T47D (cell line): ENCODE results near the gene KPNA4.
"Not testable (repeated sequence)": the region's sequence is repeated elsewhere in the genome, so short reads cannot be mapped to it uniquely, and the experiment has no call there.

Source experiments
- DNase-seq, 2 experiments: peaks; one replicate each; pipeline versions ENCODE4 v3.0.0 to v3.0.0-alpha.2; 2011 to 2012; ENCODE audit warnings: low read depth in 1 of 2, low spot score in 1 of 2
- JUND ChIP-seq: IDR thresholded peaks from 2 replicates; pipeline ENCODE4 v1.6.1; 2012; ENCODE audit warnings: low read depth
- in situ Hi-C: cut with HindIII; loops from 2 replicates; pipeline ENCODE4 v1.10.0; 2016; ENCODE audit warnings: low sequenced_read_pairs, low pct_unique_long_range_greater_than_20kb

Gene KPNA4

DNA sequence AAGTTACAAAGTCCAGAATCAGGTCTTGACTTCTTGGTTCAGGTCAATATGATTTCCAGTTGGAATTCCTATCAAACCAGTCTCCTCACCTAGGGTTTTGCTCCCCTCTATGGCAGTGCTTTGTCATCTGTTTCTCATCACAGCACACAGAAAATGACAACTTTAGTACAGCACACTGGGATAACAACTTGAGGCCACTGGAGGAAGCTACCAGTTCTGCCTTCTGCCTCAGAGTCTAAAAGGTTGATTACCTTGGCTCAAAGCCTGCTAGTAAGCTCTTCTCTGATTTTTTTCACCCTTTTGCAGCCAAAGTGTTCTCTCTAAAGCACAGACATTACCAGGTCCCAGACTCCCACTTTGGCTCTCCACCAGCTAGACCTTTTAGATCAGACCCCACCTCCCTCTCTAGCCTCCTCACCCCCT, 90.9 kb downstream of the KPNA4 start:
- no peak for DNase-seq
- in situ Hi-C loops = no loop called here
- no peak for TF ChIP-seq JUND

DNA sequence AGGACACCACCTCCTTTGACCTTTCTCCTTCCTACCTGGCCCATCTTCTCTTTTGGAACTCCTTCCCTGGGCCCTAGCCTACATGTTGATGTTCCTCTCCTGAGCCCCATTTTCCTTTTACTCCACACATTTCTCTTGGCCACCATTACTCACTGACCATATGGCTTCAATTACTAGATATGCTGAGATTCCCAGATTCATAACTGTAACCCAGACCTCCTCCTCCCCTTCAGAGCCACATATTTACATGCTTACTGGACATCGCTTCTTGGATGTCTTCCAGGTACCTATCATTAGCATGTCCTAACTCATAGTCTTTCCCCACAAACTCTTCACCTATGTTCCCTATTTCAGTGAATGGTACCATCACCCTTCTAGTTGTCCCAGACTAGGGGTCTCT, 91.4 kb downstream of the KPNA4 start:
- TF ChIP-seq JUND = no peak
- in situ Hi-C loops = no loop called here

DNA sequence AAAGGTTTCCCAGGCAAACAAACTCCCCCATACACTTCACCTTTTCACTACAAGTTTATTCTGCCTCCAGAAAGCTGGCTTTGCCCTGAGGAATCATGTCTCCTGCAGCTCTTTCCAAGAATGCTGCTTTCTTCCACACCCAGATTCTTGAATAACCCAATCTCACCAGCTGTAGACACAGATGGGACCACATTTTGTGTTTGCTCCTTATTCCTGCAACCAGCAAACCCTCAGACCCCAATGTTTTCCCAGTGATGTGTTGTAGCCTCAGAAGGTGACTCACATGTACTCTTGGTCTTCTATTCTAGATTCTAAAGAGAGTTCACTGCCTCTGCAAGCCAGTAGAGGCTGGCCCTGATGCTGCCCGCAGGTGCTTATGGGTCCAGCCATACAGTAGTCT, 92.2 kb downstream of the KPNA4 start:
- no peak for TF ChIP-seq JUND

More for the DNA sequence above, 91.4 kb downstream of the KPNA4 start:
- no peak for DNase-seq

DNA sequence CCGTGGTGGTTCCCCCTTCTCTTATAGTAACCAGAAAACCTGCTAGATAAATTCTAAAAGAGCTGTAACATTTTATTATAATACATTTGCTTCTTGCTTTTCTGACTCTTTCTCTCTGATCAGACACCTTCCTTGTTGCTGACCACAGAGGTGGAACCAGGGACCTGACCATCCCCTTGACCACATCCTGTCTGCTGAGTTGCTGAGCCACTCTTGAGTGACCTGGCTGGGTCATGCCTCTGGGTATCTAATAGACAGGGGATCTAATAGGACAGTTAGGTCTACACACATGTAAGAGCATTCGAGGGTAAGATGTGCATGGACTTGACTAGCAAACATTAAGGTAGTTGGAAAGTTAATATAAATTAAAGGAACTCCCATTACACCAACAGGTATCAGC, 93.0 kb downstream of the KPNA4 start:
- no peak for DNase-seq
- no peak for TF ChIP-seq JUND
- in situ Hi-C loops = no loop called here

More for the DNA sequence above, 92.2 kb downstream of the KPNA4 start:
- in situ Hi-C loops = no loop called here
- DNase-seq = no peak

DNA sequence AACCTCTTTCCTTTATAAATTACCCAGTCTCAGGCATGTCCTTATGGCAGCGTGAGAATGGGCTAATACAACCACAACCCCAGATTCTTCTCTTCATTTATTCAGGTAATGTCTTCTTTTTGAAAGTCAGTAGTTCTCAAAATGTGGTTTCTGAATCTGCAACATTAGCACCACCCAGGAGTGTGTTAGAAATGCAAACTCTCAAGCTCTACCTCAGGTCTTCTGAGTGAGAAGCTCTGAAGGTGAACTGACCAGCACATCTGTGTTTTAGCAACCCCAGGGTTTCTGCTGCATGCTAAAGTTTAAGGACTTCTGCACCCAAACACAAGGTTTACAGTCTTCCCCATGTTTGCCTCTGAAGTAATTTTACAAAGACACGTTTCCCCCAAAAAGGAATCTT, 93.5 kb downstream of the KPNA4 start:
- TF ChIP-seq JUND = no peak
- DNase-seq = no peak
- in situ Hi-C loops = no loop called here

DNA sequence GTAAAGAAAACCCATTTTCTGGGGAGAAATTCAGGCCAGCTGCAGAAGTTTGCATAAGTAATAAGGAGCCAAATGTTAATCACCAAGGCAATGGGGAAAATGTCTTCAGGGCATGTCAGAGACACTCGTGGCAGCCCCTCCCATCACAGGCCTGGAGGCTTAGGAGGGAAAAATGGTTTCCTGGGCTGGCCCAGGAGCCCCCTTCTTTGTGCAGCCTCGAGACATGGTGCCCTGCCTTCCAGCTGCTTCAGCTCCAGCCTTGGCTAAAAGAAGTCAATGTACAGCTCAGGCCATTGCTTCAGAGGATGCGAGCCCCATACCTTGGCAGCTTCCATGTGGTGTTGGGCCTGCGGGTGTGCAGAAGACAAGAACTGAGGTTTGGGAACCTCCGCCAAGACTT, 95.2 kb downstream of the KPNA4 start:
- in situ Hi-C loops = no loop called here
- no peak for TF ChIP-seq JUND
- DNase-seq = no peak

DNA sequence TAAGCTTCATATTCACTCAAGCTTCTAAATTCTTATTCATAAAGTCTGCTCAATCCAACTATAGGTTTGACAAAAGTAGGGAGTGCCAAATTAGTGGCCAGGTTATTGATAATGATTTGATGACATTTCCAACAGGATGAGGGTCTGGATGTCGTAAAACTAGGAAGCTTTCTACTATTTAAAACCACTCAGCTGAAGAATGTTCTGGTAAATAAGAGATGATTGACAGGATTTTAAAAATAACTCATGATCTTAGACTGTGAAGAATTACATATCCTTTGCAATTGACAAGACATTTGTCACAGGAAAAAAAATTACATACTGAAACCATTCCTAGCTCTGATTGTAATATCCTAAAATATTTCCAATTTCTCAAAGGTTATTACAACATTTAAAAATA, 100.4 kb downstream of the KPNA4 start:
- TF ChIP-seq JUND = no peak
- in situ Hi-C loops = no loop called here
- no peak for DNase-seq

DNA sequence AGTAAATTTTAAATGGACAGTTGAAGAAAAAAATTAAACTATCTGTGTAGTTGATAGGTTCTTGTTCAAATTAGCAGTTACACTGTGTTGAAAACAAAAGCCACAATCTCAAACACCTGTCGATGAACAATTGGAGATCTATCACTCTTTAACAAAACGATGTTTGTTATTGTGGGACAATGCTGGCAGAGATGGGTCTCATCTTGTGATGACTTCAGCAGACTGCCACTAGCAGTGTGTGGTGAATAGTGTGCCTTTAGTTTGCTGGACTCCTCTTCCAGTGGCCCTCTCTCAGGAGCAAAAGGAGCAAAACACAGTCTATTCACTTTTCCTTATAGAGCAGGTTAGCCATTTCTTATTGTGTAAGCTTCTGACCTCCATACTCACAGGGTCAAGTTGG, 101.0 kb downstream of the KPNA4 start:
- in situ Hi-C loops = no loop called here
- DNase-seq = no peak
- TF ChIP-seq JUND = no peak

DNA sequence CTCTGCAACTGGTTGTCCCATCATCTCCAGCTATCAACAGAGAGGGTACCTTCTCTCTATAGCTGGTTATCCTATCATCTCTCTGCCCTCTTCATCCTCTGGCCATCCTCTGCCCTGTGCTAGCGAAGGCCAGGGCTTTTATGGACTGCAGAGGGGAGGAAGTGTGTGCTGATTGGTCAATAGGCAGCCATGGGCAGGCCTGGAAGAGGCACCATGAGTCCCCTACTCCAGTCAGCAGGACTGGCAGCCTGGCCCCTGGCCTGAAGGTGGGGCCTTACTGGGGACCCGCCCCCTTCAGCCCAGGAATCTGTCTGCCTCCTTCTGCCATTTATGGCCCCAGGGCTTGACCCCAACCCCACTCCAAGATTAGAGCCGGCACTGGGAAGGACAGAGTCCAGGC, 105.3 kb downstream of the KPNA4 start:
- in situ Hi-C loops = no loop called here
- no peak for TF ChIP-seq JUND
- no peak for DNase-seq

DNA sequence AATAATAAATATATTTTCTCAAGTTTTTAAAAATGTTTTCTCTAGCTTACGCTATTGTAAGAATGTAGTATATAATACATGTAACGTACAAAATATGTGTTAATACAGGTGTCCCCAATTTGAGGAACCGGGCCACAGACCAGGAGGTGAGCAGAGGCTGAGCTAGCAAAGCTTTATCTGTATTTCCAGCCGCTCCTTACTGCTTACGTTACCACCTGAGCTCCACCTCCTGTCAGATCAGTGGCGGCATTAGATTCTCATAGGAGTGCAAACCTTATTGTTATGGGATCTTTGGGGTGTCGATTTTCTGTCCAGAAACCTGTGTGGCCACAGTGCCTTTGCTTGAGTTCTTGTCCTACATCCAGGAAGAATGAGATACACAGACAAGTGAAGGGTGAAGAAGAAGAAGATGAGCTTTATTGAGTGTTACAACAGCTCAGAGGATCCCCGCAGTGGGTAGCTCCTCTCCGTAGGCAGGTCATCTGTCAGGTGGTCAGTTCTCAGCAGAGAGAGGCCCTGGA, 105.9 kb downstream of the KPNA4 start:
- no peak for TF ChIP-seq JUND
- in situ Hi-C loops = no loop called here

DNA sequence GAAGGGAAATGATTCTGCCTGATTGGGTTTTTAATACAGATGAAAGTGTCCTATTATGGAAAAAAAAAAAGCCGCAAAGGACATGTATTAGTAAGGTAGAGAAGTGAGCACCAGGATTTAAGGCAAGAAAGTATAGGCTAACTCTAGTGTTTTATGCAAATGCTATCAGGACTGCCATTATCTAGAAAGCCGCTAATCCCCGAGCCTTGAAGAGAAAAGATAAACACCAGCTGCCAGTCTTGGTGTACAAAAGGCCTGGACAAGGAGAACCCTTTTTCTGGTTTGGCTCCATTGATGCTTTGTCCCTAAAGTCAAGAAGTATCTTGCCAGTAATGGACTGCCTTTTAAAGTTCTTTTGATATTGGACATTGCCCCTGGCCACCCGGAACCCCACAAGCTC, 107.2 kb downstream of the KPNA4 start:
- TF ChIP-seq JUND = no peak
- no peak for DNase-seq
- in situ Hi-C loops = no loop called here

More for the DNA sequence above, 105.9 kb downstream of the KPNA4 start:
- DNase-seq = no peak

DNA sequence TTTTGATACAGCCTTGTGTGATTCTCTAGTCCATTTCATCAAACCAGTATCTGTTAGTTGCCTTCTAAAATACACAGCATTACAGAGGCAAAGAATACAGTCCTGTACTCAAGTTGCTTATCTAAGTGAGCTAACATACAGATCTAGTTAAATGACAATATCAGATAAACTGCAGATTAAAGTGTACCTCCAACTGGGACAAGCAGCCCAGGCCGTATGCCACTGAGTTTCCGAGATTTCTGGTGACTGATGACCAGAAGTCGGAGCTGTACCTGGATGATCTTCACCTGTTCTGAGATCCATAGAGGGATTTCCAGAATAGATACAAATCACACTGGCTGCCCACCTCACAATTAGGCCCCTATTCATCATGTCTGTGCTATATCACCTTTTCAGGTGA, 109.5 kb downstream of the KPNA4 start:
- TF ChIP-seq JUND = no peak
- in situ Hi-C loops = no loop called here
- no peak for DNase-seq

DNA sequence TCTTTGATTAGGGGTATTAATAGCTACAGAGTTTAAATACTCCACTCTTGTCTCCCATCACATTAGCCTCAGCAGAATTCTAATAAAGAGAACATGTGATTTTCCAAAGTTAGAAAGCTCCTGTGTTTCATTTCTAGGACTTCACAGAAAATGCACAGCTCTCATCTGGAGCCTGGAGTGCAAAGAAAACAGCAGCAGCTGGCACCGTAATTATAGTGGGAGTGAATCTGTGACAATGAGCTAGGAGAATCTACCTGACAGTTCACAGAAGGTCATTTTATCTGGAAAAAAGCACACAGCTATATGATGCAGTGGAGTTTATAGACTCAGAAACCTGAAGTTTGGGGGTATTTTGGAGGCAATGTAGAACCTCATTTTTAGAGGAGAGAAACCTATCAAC, 110.4 kb downstream of the KPNA4 start:
- in situ Hi-C loops = no loop called here
- no peak for TF ChIP-seq JUND
- DNase-seq = no peak

DNA sequence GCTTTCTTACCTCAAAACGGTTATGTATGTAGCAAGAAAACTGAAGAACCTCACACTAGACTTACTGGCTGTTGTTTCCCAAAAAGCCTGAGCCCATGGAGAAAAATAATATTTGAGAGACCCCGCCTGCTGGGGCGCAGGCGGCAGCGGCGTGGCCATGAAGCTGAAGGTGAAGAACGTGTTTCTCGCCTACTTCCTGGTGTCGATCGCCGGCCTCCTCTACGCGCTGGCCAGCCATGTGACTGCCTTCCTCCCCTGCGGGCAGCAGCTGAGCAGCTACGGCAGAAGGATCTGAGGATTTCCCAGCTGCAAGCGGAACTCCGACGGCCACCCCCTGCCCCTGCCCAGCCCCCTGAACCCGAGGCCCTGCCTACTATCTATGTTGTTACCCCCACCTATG, 113.1 kb downstream of the KPNA4 start:
- DNase-seq, in situ Hi-C loops: not testable (repeated sequence)
